Ishikawa (cell line): ENCODE data around the gene TAF3.

Experiments
- CEBPB ChIP-seq: IDR thresholded peaks from 2 replicates; pipeline ENCODE4 v1.6.1; 2012
- EP300 ChIP-seq: IDR thresholded peaks from 2 replicates; pipeline ENCODE4 v1.6.1; 2012; ENCODE audit warnings: borderline replicate concordance
- FOXM1 ChIP-seq: IDR thresholded peaks from 2 replicates; pipeline ENCODE4 v1.6.1; 2012; ENCODE audit warnings: low read depth, borderline replicate concordance
- NFIC ChIP-seq: IDR thresholded peaks from 2 replicates; pipeline ENCODE4 v1.6.1; 2012
- RAD21 ChIP-seq: IDR thresholded peaks from 2 replicates; pipeline ENCODE4 v1.6.1; 2012; ENCODE audit warnings: low read depth

DNA sequence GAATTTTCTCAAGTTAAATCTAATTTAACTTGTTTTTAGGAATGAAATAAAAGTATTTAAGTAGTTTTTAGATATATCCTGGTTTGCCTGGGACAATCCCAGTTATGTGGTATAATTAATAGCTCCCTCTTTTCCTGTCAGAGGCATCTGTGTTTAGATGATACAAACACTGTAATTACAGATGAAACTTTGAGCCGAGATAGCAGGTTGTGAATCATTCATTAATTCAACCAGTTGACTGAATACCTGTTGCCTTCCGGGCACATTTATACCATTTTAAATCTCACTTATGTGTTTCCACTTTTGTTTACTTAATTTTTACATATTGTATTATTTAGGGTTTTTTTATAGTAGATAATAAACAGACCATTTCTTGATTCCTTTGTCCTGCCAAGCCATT lies 154.1 kb downstream of the TAF3 start:
- TF ChIP-seq FOXM1 (no peak), CEBPB (no peak), EP300 (no peak), RAD21 (no peak), NFIC (no peak)
